NCI-H1105 (cell line): ENCODE results near the gene PREP.

Source experiments
- DNase-seq: peaks from one replicate; lab custom pipeline; 2025; lab: John Stamatoyannopoulos, UW

The PREP gene

GRCh38 chr6:105391705-105392104 is 11.2 kb downstream of the PREP start:
- no peak for DNase-seq

DNA sequence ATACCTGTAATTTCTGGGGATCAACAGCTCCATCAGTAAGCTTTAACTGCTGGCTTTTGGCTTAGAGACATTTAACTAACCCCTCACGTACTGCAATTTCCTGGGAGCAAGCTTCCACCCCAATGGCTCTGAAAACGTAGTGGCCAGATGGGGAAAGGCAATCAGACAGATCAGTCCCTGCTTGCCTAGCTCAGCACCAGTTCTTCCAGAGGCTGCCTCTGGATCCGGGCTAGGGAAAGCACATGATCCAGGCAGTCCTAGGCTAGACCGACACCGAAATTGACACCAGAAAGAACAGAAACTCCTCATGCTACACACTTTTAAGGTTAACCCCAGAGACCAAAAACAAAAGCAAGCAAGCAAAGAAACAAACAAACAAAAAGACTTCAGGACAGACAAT is 13.3 kb downstream of the PREP start:
- DNase-seq: no peak

DNA sequence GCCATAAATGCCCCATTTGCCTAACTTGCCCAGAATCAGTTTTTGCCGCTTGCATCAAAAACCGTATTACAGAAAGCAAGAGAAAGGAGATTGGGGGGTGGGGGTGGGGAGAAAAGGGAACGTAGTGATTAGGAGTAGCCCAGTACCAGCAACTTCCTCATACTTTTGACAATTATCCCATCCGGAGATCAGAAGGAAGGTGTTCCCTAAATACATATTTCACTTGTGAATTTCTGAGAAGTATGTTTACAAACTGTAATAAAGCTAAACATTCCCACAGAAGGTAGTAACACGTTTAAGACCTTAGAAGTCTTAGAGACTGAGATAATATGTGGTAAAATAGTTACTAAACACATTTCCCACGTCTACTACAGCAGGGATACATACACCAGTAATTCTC is 14.5 kb downstream of the PREP start:
- DNase-seq: no peak

DNA sequence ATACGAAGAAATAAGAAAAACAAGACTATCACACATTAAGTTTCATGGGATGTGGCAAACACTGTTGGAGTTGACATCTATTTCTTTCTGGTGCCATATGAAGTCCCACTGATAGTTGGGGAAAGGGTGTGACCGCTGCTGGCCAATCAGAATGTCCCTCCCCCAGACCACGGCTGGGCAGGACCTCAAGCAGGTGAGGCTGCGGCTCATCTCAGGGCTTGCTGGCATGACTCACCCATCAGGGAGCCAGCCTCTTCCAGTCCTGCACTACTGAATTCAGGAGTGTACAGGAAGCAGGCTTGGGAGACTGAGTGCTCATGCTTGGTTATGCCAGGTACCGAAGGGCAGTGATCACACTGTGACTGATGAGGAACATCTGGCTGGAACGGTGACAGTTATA is 18.9 kb downstream of the PREP start:
- DNase-seq: no peak

GRCh38 chr6:105382958-105383357 is 19.9 kb downstream of the PREP start:
- no peak for DNase-seq

DNA sequence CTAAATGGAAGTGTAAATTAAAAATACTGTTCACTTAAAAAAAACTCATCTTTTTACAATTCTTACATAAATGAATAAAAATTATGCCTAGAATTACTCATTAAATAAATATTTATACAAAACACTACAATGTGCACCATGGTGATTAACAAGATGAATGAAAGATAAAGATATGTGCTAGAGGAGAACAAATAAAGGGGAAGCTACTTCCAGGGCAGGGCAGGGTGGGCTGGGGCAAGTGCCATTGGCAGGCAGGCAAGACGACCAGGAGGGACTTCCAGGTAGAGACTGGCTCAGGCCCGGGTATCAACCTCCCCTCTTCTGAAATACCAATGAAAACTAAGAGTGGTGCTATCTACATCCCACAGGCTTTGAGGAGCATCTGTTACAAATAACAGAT is 20.4 kb downstream of the PREP start:
- no peak for DNase-seq

GRCh38 chr6:105380634-105381033 is 22.2 kb downstream of the PREP start:
- DNase-seq: no peak

DNA sequence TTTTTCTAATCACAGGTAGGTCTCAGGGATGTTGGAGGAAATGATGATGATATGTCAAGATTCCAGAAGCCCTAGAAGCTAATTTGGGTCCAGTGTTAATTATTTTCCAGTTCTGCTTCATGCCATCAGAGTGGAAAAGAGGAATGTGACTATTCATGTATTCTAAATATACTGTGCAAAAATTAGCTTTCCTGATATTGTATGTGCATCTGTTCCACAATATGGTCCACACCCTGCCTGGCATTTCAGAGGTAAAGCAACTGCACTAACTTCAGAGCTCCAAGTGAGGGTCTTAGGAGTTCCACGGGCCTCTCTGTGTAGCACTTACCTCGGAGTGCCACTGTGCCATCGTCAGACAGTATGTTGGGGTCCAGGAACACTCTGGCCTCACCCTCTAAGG is 27.1 kb downstream of the PREP start:
- no peak for DNase-seq

- DNase-seq: no peak
Measured at GRCh38 chr6:105374010-105374420, 28.9 kb downstream of the PREP start.

DNA sequence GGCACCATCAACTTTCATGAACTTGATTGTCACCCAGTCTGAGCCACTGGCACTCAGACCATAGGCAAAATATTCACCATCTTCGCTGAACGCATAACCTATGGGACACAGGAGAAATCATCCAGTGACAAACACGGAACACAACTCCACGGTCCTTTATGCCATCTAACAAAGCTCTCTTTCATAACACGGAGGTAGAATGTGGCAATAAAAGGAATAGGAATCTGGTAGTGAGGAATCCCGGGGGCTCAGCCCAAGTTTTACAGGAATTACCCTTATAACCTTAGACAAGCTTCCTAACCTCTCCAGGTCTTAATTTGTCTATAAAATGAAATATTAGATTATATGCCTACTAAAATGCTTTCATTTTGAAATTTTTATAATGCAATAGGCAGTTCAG is 29.4 kb downstream of the PREP start:
- DNase-seq: no peak

DNA sequence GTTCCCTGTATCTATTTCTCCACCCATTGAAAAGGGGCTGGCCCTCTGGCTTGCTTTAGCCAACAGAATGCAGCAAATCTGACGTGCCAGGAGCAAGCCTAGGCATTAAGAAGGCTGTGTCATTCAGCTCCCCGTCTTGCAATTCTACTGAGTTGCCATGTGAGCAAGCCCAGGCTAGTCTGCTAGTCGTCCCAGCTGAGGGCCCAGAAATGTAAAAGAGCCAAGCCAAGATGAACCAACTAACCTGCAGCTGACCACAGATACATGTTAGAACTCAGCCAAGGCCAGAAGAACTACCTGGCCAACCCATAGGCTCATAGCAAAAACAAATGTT is 30.1 kb downstream of the PREP start:
- DNase-seq: no peak

- DNase-seq: no peak
Measured at GRCh38 chr6:105372142-105372848, 30.6 kb downstream of the PREP start.

DNA sequence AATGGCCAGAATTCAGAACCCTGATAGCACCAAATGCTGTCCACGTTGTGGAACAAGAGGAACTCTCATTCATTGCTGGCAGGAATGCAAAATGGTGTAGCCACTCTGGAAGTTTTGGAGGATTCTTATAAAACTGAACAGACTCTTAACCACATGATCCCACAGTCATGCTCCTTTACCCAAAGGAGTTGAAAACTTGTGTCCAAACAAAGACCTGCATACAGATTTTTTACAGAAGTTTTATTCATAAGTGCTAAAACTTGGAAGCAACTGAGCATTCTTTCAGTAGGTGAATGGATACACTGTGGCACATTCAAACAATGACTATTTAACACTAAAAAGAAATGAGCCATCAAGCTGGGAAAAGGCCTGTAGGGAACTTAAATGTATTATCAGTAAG is 32.5 kb downstream of the PREP start:
- no peak for DNase-seq

- DNase-seq: no peak
Measured at GRCh38 chr6:105369145-105369544, 33.7 kb downstream of the PREP start.

DNA sequence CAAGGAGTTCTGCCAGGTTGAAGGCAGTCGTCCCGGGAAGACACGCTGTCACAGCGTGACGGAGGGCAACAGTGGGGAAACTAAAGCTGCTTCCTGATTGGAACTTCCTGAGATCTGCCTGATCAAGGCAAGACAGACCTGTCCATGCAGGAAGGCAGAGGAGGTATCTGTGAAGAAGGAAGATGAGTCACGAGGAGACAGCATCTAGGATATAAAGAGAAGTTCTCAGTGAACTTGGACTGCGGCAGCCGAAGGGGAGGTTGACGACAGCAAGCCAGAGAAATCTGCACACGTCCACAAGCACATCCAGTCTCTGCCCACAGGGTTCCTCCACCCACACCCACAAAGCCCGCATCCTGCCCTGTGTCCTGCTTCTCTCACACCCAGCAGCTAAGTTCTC is 38.6 kb downstream of the PREP start:
- DNase-seq: no peak

GRCh38 chr6:105363100-105363754 is 39.7 kb downstream of the PREP start:
- peak; percentile 33 for DNase-seq

- no peak for DNase-seq
Measured at GRCh38 chr6:105359419-105360370, 43.2 kb downstream of the PREP start.

GRCh38 chr6:105357165-105357564 is 45.7 kb downstream of the PREP start:
- DNase-seq: no peak

GRCh38 chr6:105352037-105352617 is 50.8 kb downstream of the PREP start:
- DNase-seq: no peak

DNA sequence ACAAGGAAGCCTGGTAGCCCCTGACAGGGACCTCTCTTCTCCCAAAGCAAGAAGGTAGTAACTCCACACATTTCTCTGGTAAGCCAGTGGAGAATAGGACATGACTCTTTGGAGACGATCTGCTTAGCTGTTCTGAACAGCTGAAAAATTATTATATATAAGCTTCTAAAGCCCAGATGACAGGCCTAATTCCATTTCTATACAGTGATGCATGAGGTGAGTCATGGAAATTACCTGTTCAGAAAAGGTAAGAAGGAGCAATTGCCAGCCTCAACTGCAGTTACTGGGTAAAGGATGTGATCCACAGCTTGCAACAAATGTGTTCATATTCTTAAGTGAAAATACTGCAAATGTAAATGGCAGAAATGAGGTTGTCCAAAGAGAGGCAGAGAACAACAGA is 54.0 kb downstream of the PREP start:
- no peak for DNase-seq

GRCh38 chr6:105346052-105346451 is 56.8 kb downstream of the PREP start:
- no peak for DNase-seq

DNA sequence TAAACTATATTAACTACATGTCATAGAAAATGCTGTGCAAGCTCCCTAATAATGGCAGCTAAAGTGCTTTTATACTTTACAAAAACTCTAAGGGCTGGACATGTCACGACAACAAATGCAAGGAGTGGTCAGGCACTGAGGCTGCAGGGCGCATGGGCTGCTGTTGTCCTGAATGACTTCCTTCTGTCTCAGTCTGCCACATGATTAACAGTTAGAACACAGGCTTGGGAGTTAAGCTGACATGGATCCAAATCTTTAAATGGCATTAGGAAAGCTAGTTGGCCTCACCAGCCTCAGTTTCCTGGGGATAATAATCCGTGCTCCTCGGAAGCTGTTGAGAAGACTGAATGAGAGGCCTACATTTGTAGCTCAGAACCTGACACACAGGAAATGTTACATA is 57.4 kb downstream of the PREP start:
- DNase-seq: no peak
